Epithelial cell of proximal tubule (primary cell): Measurements from ENCODE around the gene ETNK1. TPM values are rescaled to one million over a fixed set of nuclear protein-coding genes. Genes with fewer than 3 reads are reported as not detected.
"Not testable (repeated sequence)": the region's sequence is repeated elsewhere in the genome, so short reads cannot be mapped to it uniquely, and the experiment has no call there.

Experiments
- DNase-seq: peaks from one replicate; pipeline ENCODE4 v3.0.0-alpha.2; 2011; ENCODE audit warnings: low read depth
- H3K4me3 ChIP-seq: 2 replicates; pipeline ENCODE4 v1.5.1; 2011; ENCODE audit warnings: low read depth, mild to moderate bottlenecking, low read length
- CTCF ChIP-seq: conservative IDR thresholded peaks from 2 replicates; pipeline ENCODE4 v1.5.1; 2012; ENCODE audit warnings: low read depth, mild to moderate bottlenecking, low read length
- total RNA-seq: library from RNA; depleted of rRNA; stranded (reverse); fragments of >200 nt; gene quantifications from 2 replicates; pipeline ENCODE4 v1.2.3, GENCODE V29; 2015

ETNK1 gene
- total RNA-seq, 1 donor from 2014 or later, result 24.4 TPM

GRCh38 chr12:22593864-22594263 is 31.1 kb upstream of the ETNK1 start:
- no peak overlapping the region for H3K4me3 ChIP-seq
- no peak for DNase-seq
- no peak for TF ChIP-seq CTCF

- DNase-seq, result not testable (repeated sequence)
These were observed 27.4 kb upstream of the ETNK1 start for GRCh38 chr12:22597539-22597938.

DNA sequence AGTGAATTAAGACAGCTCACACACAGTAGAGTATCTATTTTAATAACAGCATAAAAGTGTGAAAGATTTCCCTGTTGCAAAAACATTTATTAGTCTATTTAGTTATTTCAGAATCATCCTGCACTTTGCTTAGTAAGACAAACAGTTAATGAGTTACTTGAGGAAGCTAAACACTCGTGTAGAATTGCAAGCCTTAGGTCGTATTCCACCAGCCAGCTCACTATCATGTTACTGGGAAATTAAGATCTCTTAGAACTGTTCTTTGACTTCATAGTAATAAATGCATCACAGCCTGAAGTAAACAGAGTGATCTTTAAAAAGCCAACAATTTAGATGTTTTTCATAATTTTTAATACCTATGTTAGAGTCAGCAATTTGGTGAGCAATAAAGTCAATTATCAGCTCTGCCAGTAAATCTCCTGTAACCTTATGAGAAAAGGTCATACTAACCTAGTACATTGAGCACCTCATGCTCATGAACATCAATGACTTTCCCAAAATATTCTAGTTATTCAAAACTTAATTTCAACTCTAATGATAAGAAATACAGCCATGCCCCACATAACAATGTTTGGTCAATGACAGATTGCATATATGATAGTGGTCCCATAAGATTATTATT is 26.7 kb upstream of the ETNK1 start:
- no peak overlapping the region for H3K4me3 ChIP-seq
- TF ChIP-seq CTCF, result no peak
- peak; percentile 71 for DNase-seq

More at GRCh38 chr12:22597539-22597938, 27.4 kb upstream of the ETNK1 start:
- not testable (repeated sequence) for H3K4me3 ChIP-seq

- TF ChIP-seq CTCF, result no peak
- H3K4me3 ChIP-seq, result no peak overlapping the region
- peak; percentile 74 for DNase-seq
These were observed 26.2 kb upstream of the ETNK1 start for GRCh38 chr12:22598763-22599161.

GRCh38 chr12:22600181-22600580 is 24.8 kb upstream of the ETNK1 start:
- no peak for TF ChIP-seq CTCF
- no peak for DNase-seq

GRCh38 chr12:22609501-22609900 is 15.5 kb upstream of the ETNK1 start:
- no peak overlapping the region for H3K4me3 ChIP-seq

More at GRCh38 chr12:22600181-22600580, 24.8 kb upstream of the ETNK1 start:
- no peak overlapping the region for H3K4me3 ChIP-seq

GRCh38 chr12:22610131-22610530 is 14.8 kb upstream of the ETNK1 start:
- no peak overlapping the region for H3K4me3 ChIP-seq
- no peak for DNase-seq
- TF ChIP-seq CTCF, result no peak

More at GRCh38 chr12:22609501-22609900, 15.5 kb upstream of the ETNK1 start:
- DNase-seq, result no peak
- TF ChIP-seq CTCF, result no peak

- not testable (repeated sequence) for H3K4me3 ChIP-seq, DNase-seq
These were observed 12.1 kb upstream of the ETNK1 start for GRCh38 chr12:22612822-22613221.
